Liver (tissue), 9 donors: Measurements from ENCODE around the gene PLCG2. TPM values are rescaled to one million over a fixed set of nuclear protein-coding genes. Genes with fewer than 3 reads are reported as not detected.
"Not testable (repeated sequence)": the region's sequence is repeated elsewhere in the genome, so short reads cannot be mapped to it uniquely, and the experiment has no call there.

ENCODE experiments used
- DNase-seq: peaks from one replicate; pipeline ENCODE4 v3.0.0-alpha.2; 2017; ENCODE audit warnings: low spot score
- H3K27ac ChIP-seq, 2 donors: one replicate each; pipeline ENCODE4 v1.7.0; 2013; ENCODE audit warnings: inconsistent platforms in 2 of 2, low read length in 2 of 2, control low read depth in 1 of 2, low read depth in 1 of 2, mild to moderate bottlenecking in 1 of 2
- H3K27me3 ChIP-seq, 4 donors: one replicate each; pipeline versions ENCODE4 v1.6.1 to v1.7.0; 2013; ENCODE audit warnings: low read length in 3 of 4, inconsistent platforms in 1 of 4, mild to moderate bottlenecking in 1 of 4, moderate library complexity in 1 of 4; ENCODE audit not compliant: control insufficient read depth in 4 of 4, insufficient read depth in 4 of 4
- H3K36me3 ChIP-seq, 4 donors: one replicate each; pipeline versions ENCODE4 v1.6.1 to v1.7.0; 2013; ENCODE audit warnings: low read length in 3 of 4, mild to moderate bottlenecking in 3 of 4, low read depth in 1 of 4, moderate library complexity in 1 of 4; ENCODE audit not compliant: control insufficient read depth in 4 of 4, insufficient read depth in 3 of 4
- H3K4me1 ChIP-seq, 4 donors: one replicate each; pipeline versions ENCODE4 v1.6.1 to v1.7.0; 2013; ENCODE audit warnings: low read length in 3 of 4, mild to moderate bottlenecking in 3 of 4, moderate library complexity in 1 of 4; ENCODE audit not compliant: control insufficient read depth in 4 of 4, insufficient read depth in 4 of 4
- H3K4me3 ChIP-seq, 3 donors: one replicate each; pipeline versions ENCODE4 v1.6.1 to v1.7.0; 2013; ENCODE audit warnings: low read length in 3 of 3, control low read depth in 1 of 3, low read depth in 1 of 3, mild to moderate bottlenecking in 1 of 3
- H3K9ac ChIP-seq, 2 donors: one replicate each; pipeline ENCODE4 v1.7.0; 2013; ENCODE audit warnings: low read length in 2 of 2, mild to moderate bottlenecking in 2 of 2, moderate library complexity in 2 of 2, control low read depth in 1 of 2, low read depth in 1 of 2
- H3K9me3 ChIP-seq, 4 donors: one replicate each; pipeline versions ENCODE4 v1.6.1 to v1.7.0; 2013; ENCODE audit warnings: low read length in 3 of 4; ENCODE audit not compliant: control insufficient read depth in 4 of 4
- EGR1 ChIP-seq, 2 donors: IDR thresholded peaks; 2 replicates each; pipeline ENCODE4 v1.6.1; 2016 to 2018; ENCODE audit warnings: antibody characterized with exemption in 2 of 2, low read depth in 2 of 2
- FOXA1 ChIP-seq: IDR thresholded peaks from 2 replicates; pipeline ENCODE4 v1.6.1; 2016; ENCODE audit warnings: antibody characterized with exemption
- FOXA2 ChIP-seq: IDR thresholded peaks from 2 replicates; pipeline ENCODE4 v1.6.1; 2016; ENCODE audit warnings: antibody characterized with exemption
- GABPA ChIP-seq, 2 donors: IDR thresholded peaks in 1 of 2; conservative IDR thresholded peaks in 1 of 2; 2 replicates each; pipeline ENCODE4 v1.6.1; 2016; ENCODE audit warnings: antibody characterized with exemption in 2 of 2, mild to moderate bottlenecking in 1 of 2, moderate library complexity in 1 of 2
- HNF4A ChIP-seq, 2 donors: conservative IDR thresholded peaks; 2 replicates each; pipeline ENCODE4 v1.6.1; 2016; ENCODE audit warnings: antibody characterized with exemption in 2 of 2, mild to moderate bottlenecking in 2 of 2
- JUND ChIP-seq, 2 donors: IDR thresholded peaks; 2 replicates each; pipeline ENCODE4 v1.6.1; 2016; ENCODE audit warnings: antibody characterized with exemption in 2 of 2
- NR2F2 ChIP-seq: IDR thresholded peaks from 2 replicates; pipeline ENCODE4 v1.6.1; 2016; ENCODE audit warnings: antibody characterized with exemption
- RAD21 ChIP-seq, 2 donors: IDR thresholded peaks; 2 replicates each; pipeline ENCODE4 v1.6.1; 2016; ENCODE audit warnings: antibody characterized with exemption in 2 of 2, mild to moderate bottlenecking in 2 of 2
- RXRA ChIP-seq, 2 donors: IDR thresholded peaks; 2 replicates each; pipeline ENCODE4 v1.6.1; 2017 to 2018; ENCODE audit warnings: antibody characterized with exemption in 2 of 2, mild to moderate bottlenecking in 1 of 2
- SP1 ChIP-seq: IDR thresholded peaks from 2 replicates; pipeline ENCODE4 v1.6.1; 2018; ENCODE audit warnings: antibody characterized with exemption, mild to moderate bottlenecking
- TAF1 ChIP-seq: conservative IDR thresholded peaks from 2 replicates; pipeline ENCODE4 v1.6.1; 2016; ENCODE audit warnings: antibody characterized with exemption, mild to moderate bottlenecking
- YY1 ChIP-seq: IDR thresholded peaks from 2 replicates; pipeline ENCODE4 v1.6.1; 2016; ENCODE audit warnings: antibody characterized with exemption, mild to moderate bottlenecking
- WGBS: extraction: QIAGEN DNeasy Blood & Tissue Kit; methylation state at CpG from one replicate; pipeline ENCODE4 v1.1.7; 2013; 5-methylcytosine and 5-hydroxymethylcytosine counted together
- polyA plus RNA-seq, 2 donors: library from polyadenylated mRNA; stranded (reverse) in 1 of 2; unstranded in 1 of 2; fragments of 200-250 nt in 1 of 2; fragments of >200 nt in 1 of 2; fragmentation: Nextera tagmentation in 1 of 2; extraction: Ambion mirVana in 1 of 2; gene quantifications; one replicate each; pipeline versions ENCODE4 v1.2.1 to v1.2.3, GENCODE V29; 2013 to 2015
- total RNA-seq, 2 donors: library from RNA; depleted of rRNA; stranded (reverse); fragments of >200 nt; gene quantifications; one replicate each; pipeline ENCODE4 v1.2.3, GENCODE V29; 2014
- TF ChIP-seq, protein P1 (sequence below): IDR thresholded peaks from 2 replicates; pipeline ENCODE4 v1.6.1; 2016; ENCODE audit warnings: antibody characterized with exemption
- TF ChIP-seq, protein P2 (sequence below): IDR thresholded peaks from 2 replicates; pipeline ENCODE4 v1.6.1; 2016; ENCODE audit warnings: antibody characterized with exemption
- TF ChIP-seq, protein P3 (sequence below): IDR thresholded peaks from 2 replicates; pipeline ENCODE4 v1.6.1; 2016; ENCODE audit warnings: antibody characterized with exemption, mild to moderate bottlenecking
- donor health status: healthy.
- donor health status: healthy.
- donor health status: healthy.
- donor health status: healthy.
- donor health status: healthy.

The PLCG2 gene
- total and polyA plus RNA-seq, 4 donors, result 7.1 to 21.6 (median 15.8) TPM

DNA sequence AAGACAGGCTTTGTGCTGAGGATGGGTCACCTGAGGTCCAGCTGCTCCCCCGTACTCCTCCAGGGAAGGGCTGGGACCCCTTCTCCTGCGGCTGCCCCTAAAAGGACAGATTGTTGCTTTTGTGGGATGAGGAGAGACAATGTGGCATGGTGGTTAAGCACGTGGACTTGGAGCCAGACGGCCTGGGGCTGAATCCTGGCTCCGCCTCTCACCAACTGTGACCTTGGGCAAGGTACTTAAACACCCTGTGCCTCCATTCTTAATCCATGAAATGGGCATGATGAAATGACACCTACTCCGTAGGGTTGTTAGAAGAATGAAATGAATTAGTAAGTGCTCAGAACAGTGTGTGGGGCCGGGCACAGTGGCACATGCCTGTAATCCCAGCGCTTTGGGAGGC lies 39.6 kb upstream of the PLCG2 start:
- WGBS, result 91% methylated on average over 8 of the region's 8 CpGs
- no peaks in the 10 kb centered on the region for H3K27me3 ChIP-seq
- H3K9ac ChIP-seq, result no peak overlapping the region
- H3K9me3 ChIP-seq, result no peaks in the 10 kb centered on the region
- H3K36me3 ChIP-seq, result no peaks in the 10 kb centered on the region
- H3K4me1 ChIP-seq, result peaks cover 0 to 8% (median 4%) of the 10 kb centered on the region in 4 donors
- no peak overlapping the region for H3K4me3 ChIP-seq
- H3K27ac ChIP-seq, result no peak overlapping the region
- no peak for DNase-seq
- TF ChIP-seq RAD21 (IDR thresholded peaks at IDR 0.05) (no peak), RXRA (IDR thresholded peaks at IDR 0.05) (no peak), SP1 (no peak), HNF4A (conservative IDR thresholded peaks at IDR 0.05) (no peak), YY1 (no peak)
- TF ChIP-seq, protein P1, sequence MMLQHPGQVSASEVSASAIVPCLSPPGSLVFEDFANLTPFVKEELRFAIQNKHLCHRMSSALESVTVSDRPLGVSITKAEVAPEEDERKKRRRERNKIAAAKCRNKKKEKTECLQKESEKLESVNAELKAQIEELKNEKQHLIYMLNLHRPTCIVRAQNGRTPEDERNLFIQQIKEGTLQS, result no peak
- TF ChIP-seq, protein P2, sequence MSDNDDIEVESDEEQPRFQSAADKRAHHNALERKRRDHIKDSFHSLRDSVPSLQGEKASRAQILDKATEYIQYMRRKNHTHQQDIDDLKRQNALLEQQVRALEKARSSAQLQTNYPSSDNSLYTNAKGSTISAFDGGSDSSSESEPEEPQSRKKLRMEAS, result no peak

DNA sequence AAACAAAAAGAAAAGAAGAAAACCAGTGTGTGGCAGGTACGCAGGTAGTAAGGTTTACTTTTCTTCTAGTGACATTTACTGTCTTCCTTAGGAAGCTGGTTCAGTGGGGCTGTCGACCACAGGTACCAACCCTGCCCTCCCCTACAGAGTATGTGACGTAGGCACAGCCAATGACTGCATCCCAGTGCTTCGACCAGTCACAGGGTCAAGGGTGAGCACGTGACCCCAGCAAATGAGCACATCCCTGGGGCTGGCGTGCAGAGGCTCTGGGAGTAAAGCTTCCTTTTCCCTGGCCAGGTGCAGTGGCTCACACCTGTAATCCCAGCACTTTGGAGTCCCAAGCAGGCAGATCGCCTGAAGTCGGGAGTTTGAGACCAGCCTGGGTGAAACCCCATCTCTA lies 38.9 kb upstream of the PLCG2 start:
- no peak for DNase-seq
- TF ChIP-seq NR2F2, result no peak
- no peak for TF ChIP-seq RAD21 (IDR thresholded peaks at IDR 0.05)
- TF ChIP-seq GABPA (IDR thresholded peaks at IDR 0.05 in 1 of 2, conservative IDR thresholded peaks at IDR 0.05 in 1 of 2), result no peak
- TF ChIP-seq FOXA2, result no peak
- TF ChIP-seq, protein P2, result no peak
- TF ChIP-seq YY1, result no peak
- TF ChIP-seq, protein P1, result no peak
- TF ChIP-seq RXRA (IDR thresholded peaks at IDR 0.05), result no peak
- TF ChIP-seq TAF1, result no peak
- TF ChIP-seq, protein P3, sequence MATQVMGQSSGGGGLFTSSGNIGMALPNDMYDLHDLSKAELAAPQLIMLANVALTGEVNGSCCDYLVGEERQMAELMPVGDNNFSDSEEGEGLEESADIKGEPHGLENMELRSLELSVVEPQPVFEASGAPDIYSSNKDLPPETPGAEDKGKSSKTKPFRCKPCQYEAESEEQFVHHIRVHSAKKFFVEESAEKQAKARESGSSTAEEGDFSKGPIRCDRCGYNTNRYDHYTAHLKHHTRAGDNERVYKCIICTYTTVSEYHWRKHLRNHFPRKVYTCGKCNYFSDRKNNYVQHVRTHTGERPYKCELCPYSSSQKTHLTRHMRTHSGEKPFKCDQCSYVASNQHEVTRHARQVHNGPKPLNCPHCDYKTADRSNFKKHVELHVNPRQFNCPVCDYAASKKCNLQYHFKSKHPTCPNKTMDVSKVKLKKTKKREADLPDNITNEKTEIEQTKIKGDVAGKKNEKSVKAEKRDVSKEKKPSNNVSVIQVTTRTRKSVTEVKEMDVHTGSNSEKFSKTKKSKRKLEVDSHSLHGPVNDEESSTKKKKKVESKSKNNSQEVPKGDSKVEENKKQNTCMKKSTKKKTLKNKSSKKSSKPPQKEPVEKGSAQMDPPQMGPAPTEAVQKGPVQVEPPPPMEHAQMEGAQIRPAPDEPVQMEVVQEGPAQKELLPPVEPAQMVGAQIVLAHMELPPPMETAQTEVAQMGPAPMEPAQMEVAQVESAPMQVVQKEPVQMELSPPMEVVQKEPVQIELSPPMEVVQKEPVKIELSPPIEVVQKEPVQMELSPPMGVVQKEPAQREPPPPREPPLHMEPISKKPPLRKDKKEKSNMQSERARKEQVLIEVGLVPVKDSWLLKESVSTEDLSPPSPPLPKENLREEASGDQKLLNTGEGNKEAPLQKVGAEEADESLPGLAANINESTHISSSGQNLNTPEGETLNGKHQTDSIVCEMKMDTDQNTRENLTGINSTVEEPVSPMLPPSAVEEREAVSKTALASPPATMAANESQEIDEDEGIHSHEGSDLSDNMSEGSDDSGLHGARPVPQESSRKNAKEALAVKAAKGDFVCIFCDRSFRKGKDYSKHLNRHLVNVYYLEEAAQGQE, result no peak
- TF ChIP-seq EGR1 (IDR thresholded peaks at IDR 0.05; ENCODE audit: low read depth in 2 of 2), result no peak
- TF ChIP-seq JUND (IDR thresholded peaks at IDR 0.05), result no peak
- no peak for TF ChIP-seq FOXA1
- TF ChIP-seq HNF4A (conservative IDR thresholded peaks at IDR 0.05), result no peak
- no peak for TF ChIP-seq SP1
- Histone ChIP-seq H3K27me3 (no peaks in the 10 kb centered on the region), H3K9me3 (no peaks in the 10 kb centered on the region), H3K4me3 (no peak overlapping the region), H3K4me1 (peaks cover 0 to 8% (median 4%) of the 10 kb centered on the region in 4 donors), H3K36me3 (no peaks in the 10 kb centered on the region), H3K9ac (no peak overlapping the region), H3K27ac (no peak overlapping the region)
- WGBS, result 72% methylated on average over 8 of the region's 8 CpGs

DNA sequence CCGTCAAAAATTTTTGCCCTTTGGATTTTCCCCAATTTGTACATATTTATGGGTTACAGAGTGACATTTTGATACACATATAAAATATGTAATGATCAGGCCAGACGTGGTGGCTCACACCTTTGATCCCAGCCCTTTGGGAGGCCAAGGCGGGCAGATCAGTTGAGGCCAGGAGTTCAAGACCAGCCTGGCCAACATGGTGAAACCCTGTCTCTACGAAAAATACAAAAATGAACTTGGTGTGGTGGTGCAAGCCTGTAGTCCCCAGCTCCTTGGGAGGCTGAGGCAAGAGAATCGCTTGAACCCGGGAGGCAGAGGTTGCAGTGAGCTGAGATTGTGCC lies 37.7 kb upstream of the PLCG2 start:
- H3K9ac ChIP-seq, H3K27ac ChIP-seq, DNase-seq: not testable (repeated sequence)

More for the DNA sequence above, 37.7 kb upstream of the PLCG2 start:
- WGBS, result 74% methylated on average over 6 of the region's 6 CpGs
- not testable (repeated sequence) for H3K27me3 ChIP-seq, H3K9me3 ChIP-seq, H3K36me3 ChIP-seq, H3K4me3 ChIP-seq
- peaks cover 0 to 15% (median 5%) of the 10 kb centered on the region in 4 donors for H3K4me1 ChIP-seq
